HCEC 1CT (cell line): Measurements from ENCODE around the gene ANKRD9.

Experiments
- DNase-seq: peaks from one replicate; pipeline ENCODE4 v3.0.0-alpha.2; 2017

Gene ANKRD9

DNA sequence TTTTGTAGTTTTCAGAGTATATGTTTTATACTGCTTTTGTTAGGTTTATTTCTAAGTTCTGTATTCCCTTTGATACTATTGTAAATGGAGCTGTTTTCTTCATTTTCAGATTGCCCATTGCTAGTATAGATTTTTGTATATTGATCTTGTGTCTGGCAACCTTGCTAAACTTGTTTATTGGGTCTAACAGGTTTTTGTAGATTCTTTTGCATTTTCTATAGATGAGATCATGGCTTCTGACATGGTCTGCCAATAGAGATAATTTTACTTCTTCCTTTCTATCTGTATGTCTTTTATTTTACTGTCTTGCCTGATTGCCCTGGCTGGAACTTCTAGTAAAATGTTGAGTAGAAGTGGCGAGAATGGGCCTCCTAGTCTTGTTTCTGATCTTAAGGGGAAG lies 40.3 kb downstream of the ANKRD9 start:
- no peak for DNase-seq

DNA sequence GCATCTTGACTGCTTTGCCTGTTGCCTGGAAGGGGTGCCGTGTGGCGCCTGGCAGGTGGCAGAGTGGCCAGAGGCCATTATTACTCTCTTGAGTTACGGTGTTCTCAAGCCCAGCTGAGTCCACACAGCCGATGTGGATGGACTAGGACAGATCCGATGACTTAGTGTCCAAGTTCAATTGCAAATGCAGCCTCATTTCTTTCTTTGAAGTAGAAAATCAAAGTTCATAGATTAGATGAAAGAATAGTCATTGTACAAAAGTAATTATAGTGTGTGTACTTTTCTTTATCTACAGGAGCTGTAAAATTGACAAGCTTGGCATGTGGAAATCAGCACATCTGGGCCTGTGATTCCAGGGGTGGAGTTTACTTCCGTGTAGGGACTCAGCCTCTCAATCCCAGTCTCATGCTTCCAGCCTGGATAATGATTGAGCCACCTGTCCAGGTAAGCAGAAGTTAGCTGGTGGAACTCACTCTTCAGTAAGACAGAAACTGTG lies 44.7 kb downstream of the ANKRD9 start:
- no peak for DNase-seq

DNA sequence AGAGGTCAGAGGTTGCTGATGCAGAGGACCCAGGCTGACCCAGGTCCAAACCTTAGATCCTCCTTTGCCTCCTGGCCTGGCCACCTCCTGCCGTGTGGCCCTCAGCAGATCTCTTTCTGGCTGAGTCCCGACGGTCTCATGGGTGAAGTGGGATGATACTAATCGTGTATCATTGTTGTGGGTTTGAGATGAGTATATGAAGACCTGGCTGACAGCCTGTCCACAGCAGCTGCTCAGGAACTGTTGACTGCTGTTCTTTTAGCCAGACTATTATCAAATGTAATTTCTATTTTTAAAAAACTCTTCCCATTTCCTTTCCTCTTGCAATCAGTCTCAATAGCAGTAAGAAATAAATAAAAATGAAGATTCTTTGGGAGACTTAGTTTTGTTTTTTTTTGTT lies 45.6 kb downstream of the ANKRD9 start:
- no peak for DNase-seq

DNA sequence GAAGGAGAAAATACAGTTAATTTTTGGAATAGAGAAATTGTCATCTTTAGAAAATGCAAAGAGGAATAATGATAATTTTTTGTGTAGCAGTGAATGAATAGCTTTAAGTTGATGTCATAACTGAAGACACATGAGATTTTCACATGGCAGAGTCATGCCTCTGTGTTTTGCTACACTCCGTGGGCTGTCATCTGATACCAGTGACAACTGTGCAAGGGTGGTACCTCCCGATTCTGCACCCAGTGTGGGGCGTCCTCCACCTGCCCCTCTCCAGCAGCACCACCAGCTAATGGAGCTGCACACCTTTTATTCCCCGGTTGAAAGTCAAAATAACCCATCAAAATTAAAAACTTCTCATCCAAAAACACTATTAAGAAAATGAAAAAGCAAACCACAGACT lies 47.2 kb downstream of the ANKRD9 start:
- DNase-seq: no peak

DNA sequence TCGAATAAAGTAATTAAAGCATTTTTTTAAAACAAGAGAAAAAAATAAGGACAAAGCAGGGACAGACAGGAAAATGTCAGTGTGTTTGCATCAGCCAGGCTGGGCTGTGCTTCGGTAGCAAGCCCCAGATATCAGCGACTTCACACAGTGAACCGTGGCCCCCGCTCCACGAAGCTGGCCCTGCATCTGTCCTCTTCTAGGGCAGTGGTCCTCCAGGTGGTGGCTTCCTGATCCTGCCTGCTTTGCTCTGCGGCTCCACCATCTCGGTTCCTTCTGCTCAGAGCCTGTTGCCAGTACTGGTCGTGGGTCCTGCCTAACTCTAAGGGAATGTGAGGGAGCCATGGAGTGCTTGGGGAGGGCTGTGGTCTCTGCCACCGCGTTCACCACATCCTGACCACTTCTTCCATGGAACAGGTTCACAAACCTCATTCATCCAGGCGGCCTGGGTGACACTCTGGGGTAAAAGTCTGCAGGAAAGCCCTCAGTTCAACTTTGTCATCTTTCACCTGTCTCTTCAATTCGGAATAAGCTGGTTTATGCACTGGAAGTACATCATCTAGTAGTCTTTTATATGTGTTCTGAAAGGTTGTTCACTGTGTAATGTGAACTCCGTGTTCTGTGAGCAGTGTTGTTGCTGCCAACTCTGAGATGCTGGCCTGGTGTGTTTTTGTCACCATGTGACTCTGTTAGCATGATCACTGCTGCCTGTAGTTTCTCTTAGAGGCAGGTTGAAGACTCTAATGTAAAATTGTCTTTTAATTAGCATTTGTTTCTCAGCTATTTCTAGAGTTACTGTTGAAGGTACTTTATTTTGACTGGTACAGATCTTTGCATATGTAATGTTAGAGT lies 47.9 kb downstream of the ANKRD9 start:
- no peak for DNase-seq

DNA sequence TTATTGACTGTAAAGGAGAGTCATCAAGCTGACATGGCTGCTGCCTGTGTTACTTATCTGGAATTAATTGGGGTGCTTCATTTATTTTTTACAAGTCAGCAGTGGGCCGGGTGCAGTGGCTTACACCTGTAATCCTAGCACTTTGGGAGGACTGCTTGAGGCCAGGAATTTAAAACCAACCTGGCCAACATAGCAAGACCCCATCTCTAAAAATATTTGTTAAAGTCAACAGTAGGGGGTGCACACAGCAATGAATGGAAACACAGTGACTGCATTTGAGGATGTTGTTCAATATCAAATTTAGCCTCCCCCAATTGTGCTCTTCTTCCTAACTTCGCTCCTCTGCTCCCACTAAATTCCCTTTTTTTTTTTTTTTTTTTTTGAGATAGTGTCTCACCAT lies 52.1 kb downstream of the ANKRD9 start:
- no peak for DNase-seq

DNA sequence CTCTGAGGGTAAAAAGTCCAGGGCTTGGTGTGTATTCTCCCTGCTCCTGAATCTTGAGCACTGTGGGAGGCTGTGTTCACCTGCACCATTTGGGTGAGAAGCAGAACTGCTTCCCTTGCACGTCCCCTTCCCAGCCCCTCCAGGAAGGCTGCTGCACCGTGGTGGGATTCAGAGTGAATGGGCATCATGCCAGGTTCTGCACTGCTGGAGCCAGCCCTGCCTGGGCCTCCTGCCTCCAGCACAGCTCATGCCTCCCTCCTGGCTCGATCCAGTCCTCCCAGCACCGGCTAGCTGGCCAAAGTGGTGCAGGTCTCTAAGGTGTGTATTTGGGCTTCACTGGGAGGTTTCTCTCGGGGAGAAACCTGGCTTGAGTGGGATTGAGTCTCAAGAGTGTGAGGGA lies 54.9 kb downstream of the ANKRD9 start:
- DNase-seq: no peak

DNA sequence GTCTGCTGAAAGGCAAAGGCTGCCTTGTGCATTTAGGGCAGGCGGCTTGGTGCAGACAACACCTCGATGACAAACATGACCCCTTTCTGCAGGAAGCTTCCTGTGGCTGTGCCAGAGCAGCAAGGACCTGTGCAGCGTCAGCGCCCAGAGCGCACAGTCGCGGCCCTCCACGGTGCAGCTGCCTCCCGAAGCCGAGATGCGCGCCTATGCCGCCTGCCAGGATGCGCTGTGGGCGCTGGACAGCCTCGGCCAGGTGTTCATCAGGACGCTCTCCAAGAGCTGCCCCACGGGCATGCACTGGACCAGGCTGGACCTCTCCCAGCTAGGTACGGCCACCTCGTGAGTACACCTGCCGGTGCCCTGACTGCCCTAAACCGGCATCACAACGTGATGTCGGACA lies 57.3 kb downstream of the ANKRD9 start:
- DNase-seq: no peak
